GM18520 (cell line): Measurements from ENCODE around the gene CDC42EP5.
"Not testable (repeated sequence)": the region's sequence is repeated elsewhere in the genome, so short reads cannot be mapped to it uniquely, and the experiment has no call there.

Source experiments
- ATAC-seq: cut with Tn5 transposase; IDR thresholded peaks from one replicate; pipeline ENCODE4 v1.9.1; 2021; ENCODE audit not compliant: unreplicated experiment

CDC42EP5 gene

DNA sequence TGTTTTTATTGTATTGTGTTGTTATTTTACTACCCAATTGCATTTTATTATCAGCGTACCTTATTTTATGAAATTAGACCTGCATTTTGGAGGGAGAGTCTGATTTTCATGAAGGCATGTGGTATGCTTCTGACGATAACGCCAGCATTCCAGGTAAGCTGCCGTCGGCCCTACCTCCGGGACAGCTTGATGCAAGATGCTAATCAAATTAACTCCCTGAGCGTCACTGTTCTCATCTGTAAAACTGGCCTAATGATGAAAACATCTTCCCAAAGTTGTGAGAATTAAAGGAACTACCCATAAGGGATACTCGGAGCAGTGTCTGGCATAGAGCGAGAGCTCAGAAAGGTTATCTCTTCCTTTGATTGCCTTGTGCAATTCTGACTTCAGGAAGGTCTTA lies 16.7 kb upstream of the CDC42EP5 start:
- no peak for ATAC-seq

DNA sequence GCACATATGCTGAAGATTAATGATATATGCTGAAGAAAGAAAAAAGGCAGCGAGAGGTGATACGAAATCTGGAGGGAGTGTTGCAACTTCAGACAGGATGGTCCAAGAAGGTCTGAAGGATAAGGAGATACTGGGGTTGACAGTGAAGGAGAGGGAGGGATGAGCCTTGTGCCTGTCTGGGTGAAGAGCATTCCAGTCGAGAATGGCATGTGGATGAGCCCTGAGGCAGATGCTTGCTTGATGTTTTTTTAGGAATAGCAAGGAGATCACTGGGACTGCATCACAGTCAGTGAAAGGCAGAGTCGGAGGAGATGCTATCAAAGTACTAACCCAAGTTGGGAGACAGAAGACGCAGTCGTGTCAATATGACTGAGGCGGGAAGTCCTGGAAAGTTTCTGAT lies 16.2 kb upstream of the CDC42EP5 start:
- no peak for ATAC-seq

DNA sequence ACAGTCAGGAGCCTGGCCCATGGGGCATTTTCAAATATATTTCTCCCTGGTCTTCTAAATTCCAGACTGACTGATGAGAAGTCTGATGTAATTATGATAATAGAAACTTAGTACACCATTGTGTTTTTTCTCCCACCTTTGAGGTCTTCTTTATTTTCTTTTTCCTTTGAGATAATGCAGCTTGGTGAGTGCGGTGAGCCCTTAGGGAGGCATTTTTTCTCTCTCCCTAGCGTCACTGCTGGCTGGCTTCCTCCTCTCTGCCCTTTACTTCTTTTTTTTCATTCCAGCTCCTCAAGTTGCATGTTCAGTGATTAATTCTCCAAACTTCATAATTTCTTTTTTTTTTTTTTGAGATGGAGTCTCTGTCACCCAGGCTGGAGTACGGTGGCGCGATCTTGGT lies 12.8 kb upstream of the CDC42EP5 start:
- no peak for ATAC-seq

DNA sequence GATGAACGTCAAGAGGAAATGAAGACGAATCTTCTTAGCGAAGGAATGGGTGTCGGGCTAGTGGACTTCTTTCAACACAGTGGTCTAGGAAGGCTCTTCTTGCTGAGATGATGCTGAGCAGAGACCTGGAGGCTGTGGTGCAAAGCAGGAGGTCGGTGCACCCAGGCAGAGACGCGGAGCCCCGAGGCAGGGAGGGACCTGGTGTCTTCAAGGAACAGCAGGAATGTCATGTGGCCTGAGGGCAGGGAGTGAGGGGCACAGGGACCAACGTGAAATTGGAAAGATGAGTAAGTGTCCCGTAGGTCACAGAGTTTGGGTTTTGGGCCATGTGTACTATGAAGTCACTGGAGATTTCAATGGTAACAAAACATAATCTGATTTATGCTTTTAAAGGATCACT lies 11.4 kb upstream of the CDC42EP5 start:
- ATAC-seq, result no peak

DNA sequence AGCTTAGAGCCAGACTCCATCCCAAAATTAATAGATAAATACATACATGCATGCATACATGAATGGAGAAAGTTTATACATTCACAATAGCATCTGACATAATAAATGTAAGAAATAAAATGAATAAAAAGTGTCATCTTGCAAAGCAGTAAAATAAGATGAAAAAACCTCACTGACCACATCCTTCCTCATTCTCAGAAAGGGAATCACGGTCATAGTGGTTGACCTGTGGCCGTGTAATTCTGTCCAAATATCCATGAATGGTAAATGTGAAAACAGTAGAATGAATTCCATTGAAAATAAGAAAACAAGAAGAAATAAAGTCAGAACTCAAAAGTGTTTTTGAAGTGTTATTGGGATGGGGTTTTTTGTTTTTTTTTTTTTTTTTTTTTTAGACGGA lies 9.8 kb upstream of the CDC42EP5 start:
- no peak for ATAC-seq

DNA sequence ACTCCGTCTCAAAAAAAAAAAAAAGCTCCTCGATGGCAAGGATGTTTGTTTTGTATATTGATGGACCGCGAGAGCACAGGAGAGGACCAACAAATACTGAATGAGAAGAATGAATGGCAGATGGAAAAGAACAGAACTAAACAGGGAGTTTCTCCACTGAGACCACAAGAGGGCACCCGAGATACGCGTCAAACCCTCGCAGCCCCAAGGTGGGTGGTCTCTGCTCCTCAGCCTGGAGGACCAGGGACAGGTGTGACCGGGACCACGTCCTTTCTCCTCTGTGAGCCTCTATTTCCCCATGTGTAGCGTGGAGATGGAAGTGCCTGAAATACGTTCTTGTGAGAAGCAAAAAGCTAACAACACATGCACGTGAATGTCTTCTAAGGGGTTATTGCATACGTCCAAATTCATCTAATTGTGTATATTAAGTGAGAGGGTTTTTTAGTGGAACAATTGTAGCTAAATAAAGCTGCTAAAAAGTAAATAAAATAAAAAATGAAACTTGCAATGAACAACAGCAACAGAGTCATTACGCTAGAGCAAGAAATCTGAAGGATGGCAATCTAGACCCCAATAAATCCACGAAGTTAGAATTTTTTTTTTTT lies 8.3 kb upstream of the CDC42EP5 start:
- ATAC-seq, result no peak

DNA sequence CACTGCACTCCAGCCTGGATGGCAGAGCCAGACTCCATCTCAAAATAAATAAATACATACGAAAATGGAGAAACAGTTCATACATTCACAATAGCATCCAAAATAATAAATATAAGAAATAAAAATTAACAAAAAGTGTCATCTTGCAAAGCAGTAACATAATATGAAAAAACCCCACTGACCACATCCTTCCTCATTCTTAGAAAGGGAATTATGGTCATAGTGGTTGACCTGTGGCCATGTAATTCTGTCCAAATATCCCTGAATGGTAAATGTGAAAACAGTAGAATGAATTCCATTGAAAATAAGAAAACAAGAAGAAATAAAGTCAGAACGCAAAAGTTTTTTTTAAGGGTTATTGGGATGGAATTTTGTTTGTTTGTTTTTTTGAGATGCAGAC lies 7.0 kb upstream of the CDC42EP5 start:
- ATAC-seq, result no peak

DNA sequence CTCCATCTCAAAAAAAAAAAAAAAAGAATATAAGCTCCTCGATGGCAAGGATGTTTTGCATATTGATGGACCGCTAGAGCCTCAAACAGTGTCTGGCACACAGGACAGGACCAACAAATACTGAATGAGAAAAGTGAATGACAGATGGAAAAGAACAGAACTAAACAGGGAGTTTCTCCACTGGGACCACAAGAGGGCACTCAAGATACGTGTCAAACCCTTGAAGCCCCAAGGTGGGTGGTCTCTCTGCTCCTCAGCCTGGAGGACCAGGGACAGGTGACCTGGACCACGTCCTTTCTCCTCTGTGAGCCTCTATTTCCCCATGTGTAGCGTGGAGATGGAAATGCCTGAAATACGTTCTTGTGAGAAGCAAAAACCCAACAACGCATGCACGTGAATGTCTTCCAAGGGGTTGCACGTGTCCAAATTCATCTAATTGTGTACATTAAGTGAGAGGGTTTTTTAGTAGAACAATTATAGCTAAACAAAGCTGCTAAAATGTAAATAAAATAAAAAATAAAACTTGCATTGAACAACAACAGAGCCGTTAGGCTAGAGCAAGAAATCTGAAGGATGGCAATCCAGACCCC lies 5.7 kb upstream of the CDC42EP5 start:
- no peak for ATAC-seq

DNA sequence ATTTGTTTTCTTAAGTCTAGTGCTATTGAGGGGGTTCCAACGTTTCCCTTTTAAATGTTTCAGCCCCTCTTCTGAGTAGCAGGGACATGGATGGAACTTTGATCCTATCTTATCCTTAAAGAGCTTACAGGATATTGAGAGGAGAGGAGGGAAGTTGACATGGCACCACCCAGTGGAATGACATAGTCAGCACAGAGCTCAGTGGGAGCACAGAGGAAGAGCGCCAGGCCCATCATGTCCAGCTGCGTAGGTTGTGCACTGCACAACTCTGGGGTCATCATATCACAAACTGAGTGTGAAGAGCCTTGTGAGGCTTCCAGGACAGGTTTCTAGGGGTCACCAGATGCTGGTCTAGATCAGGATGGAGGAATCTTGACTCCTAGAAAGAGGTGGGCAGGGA lies 4.6 kb upstream of the CDC42EP5 start:
- no peak for ATAC-seq

DNA sequence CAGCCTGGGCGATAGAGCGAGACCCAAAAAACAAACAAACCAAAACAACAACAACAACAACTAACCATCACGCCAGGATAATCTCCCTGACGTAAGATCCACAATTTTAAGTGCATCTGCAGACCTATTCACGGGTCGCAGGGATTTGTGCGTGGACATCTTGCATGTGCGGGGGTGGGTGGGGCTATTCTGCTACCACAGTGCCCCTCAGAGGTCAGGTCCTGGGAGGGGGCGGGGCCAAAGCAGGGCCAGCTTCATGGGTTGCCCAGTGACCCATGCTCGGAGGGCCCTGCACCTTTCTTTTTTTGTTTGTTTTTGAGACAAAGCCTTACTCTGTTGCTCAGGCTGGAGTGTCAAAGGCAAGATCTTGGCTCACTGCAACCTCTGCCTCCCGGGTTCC lies 2.6 kb upstream of the CDC42EP5 start:
- ATAC-seq, result no peak

DNA sequence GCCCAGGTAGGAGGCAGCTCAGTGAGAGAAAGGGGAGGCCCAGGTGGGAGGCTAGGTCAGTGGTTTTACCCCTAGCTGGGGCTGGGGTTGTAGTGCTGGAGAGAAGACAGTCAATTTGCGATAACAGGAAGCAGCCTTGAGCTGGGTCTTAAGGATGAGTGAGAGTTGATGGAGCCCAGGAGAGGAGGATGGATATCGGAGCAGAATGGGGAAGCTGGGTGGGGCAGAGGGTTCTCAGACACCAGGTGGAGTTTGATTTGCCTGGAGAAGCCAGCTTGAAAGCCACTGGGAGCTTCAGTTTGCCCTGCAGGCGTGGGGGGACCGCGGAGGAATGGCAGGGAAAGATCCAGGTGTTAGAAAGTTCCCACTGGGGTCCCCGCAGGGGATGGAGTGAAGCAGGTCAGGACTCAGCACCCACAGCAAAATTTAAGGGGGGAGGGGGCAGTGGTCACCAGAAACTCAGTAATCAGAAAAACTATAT lies 836 bp upstream of the CDC42EP5 start:
- no peak for ATAC-seq

DNA sequence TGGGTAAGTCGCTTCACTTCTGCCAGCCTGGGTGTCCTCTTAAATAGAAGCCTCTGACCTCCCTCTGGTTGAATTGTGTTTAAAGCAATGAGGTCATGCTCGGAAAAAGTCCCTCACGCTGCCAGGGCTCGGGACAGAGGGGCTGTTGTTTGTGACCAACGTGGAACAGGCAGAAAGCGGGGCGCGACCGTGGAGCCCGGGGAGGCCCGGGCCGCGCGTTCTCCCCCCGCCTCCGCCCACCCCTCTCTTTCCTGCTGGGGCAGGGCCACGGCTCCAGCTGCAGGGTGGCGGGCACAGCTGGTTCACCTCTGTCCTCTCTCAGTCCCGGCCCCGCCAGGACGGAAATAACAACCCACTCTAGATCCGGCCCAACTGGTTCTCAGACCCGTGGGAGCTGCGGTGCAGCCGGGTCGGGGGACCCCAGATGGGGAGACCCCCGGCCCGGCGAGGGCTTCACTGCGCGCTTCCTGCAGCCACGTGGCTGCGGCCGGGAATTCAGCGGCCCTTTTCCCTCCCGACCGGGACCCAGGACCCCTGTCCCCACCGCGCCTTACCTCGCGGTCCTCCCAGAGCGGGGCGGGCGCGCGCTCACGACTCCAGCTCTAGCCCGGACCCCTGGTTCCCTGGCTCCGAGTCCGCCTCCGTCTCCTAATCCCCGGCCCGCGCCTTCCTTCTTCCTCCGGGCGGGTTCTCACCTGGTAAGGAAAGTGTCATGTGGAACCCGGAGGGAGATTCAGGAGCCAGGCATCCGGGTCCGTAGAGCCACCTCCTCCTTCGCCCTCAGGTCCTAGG lies 1.9 kb downstream of the CDC42EP5 start:
- ATAC-seq, result no peak

DNA sequence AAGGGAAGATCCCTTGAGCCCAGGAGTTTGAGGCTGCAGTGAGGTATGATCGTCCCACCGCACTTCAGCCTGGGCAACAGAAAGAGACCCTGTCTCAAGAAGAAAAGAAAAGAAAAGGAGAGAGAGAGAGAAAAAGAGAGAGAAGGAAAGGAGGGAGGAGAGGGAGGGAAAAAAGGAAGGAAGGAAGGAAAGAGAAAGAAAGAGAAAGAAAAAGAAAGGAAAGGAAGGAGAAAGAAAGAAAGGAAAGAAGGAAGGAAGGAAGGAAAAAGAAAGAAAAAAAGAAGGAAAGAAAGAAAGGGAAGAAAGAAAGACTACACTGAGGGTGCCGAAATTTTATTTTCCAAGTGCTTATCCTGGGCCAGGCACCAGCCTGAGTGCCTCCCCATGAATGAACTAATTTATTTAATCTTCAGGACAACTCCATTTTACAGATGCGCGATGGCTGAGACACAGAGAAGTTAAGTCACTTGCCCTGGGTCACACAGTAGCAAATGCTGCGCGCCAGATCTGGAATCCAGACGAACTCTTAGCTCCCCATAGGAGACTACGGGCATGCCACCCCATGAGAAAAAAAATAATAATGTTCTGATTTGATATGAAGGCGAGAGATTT lies 2.7 kb downstream of the CDC42EP5 start:
- ATAC-seq, result no peak

DNA sequence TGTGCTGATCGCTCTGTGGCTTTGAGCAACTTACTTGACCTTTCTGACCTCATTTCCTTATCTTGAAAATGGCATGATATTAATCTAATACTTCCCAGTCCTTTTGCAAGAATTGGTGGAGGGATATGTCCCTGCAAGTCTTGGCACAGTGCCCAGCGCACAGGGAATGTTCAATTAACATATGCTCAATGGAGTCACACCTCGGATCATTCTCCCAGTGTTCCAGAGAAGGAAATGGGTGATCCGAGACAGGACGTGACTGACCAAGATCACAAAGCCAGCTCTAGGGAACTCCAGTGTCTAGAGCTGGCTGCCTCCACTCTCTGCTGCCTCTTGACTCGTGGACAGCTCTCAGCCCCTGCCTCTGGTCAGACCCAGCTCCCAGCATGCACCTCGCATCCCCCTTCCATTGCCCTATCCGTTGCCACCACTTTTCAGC lies 3.6 kb downstream of the CDC42EP5 start:
- ATAC-seq, result no peak

DNA sequence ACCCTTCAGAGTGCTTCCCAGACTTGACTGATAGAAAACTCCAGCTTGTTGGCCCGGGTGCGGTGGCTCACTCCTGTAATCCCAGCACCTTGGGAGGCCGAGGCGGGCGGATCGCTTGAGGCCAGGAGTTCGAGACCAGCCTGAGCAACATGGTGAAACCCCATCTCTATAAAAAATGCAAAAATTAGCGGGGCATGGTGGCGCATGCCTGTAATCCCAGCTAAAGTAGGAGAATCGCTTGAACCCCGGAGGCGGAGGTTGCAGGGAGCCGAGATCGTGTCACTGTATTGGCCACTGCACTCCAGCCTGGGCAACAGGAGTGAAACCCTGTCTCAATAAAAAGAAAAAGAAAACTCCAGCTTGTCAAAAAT lies 7.0 kb downstream of the CDC42EP5 start:
- ATAC-seq, result not testable (repeated sequence)

DNA sequence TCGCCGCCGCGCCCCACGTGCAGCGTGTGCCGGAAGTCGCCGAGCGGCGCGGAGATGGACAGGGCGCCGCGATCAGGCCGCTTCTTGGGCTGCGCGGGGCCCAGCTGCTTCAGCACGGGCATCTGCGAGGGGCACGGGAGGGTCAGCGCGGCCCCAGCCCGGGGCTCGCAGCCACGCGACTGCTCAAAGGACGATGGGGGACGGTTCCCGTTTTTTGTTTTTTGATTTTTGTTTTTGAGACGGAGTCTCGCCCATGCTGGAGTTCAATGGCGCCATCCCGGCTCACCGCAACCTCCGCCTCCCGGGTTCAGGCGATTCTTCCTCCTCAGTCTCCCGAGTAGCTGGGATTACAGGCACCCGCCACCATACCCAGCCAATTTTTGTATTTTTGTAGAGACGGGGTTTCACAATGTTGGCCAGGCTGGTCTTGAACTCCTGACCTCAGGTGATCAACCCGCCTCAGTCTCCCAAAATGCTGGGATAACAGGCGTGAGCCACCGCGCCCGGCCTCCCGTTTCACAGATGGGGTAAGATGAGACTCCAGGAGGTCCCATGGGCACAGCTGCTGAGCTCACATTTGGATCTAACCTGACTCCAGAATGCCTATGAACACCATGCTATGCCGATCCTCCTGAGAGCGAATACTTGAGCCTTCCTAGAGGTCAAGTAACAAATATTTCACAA lies 7.5 kb downstream of the CDC42EP5 start:
- ATAC-seq, result no peak

DNA sequence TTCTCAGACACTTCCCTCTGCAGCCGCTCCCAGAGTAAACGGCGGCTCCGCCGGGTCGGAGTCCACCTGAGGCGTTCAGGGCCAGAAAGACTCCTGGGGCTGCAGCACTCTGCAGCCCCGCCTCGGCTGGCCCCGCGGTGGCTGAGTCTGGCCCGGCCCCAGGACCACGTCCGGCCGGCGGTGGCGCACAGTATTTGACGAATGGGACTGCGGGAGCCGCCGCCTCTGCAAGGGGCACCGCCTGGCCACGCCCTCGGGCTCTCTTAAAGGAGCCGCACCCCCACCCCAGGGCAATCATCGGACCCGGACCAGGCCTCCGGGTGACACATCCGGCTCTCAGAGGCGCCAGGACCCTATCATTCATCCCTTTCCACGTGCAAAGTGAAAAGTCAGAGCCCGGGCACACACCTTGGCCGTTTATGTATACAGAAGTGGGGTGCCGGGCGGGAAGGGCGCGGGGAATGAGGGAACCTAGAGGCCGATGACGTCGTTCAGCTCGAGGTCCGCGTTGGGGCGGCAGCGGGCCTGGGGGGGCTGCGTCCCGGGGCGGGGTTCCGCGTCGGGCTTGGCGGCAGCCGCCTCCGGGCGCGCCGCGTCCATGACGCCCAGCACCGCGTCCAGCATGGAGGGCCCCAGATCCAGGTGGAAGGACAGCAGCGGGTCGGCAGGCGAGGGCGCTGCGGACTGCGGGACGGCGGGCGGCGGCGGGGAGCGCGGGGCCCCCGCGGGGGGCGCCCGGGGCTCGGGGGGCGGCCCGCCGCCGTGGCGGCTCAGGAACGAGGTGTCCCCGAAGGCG lies 8.3 kb downstream of the CDC42EP5 start:
- peak; percentile 25 for ATAC-seq

DNA sequence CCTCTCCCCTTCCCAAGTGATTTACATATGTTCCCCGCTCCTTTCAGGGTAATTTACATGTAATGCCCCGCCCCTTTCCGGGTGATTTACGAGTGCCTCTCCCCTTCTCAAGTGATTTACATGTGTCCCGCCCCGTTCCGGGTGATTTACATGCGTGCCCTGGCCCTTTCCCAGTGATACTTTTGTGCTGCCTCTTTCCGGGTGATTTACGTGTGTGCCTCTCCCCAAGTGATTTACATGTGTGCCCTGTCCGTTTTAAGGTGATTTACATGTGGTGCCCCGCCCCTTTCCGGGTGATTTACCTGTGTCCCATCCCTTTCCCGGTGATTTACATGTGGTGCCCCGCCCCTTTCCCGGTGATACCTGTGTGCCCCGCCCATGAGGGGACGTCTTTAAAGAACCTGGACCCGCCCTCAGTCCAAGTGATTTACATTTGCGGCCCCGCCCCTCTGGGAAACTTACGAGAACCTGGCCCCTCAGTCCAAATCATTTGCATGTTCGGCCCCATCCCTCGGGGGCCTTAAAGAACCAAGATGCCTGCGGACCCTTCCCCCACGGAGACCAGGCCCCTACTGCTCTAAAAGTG lies 9.0 kb downstream of the CDC42EP5 start:
- peak; percentile 47 for ATAC-seq

DNA sequence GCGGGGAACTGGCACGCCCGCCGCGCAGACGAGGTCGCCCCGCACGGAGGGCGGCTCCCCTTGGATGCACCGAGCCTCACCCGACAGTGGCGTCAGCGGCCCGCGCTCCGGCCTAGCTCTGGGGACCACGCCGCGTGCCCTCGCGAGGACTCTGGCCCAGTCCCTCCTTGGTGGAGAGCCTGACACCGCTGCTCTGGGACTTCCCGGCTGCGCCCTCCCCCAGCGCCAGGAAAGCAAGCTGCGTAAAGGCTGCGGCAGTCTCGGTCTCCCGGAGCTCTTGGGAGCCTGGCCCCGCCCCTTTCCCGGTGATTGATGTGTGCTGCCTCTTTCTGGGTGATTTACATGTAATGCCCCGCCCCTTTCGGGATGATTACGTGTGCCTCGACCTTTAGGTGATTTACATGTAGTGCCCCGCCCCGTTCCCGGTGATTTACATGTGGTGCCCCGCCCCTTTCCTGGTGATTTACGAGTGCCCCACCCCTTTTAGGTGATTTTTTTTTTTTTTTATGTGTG lies 9.5 kb downstream of the CDC42EP5 start, which contains the start of gene LENG9:
TSS of gene LENG9 (minus strand) at position 248 of the 513 bp plus-strand sequence. CDS start 252 bp downstream, outside the sequence.
- ATAC-seq, result peak; percentile 33
